K562 (cell line): ENCODE measurements around the gene DUS1L. TPM values are rescaled to one million over a fixed set of nuclear protein-coding genes. Genes with fewer than 3 reads are reported as not detected.

Experiments
- ATAC-seq: fragments of 200-7000 bp; cut with Tn5 transposase; 3 replicates; pipeline ENCODE4 v1.9.1; 2020; ENCODE audit warnings: moderate library complexity
- BruUV-seq: library from RNA; stranded (reverse); fragments of 400-500 nt; replicated peaks from 2 replicates; lab custom pipeline; 2021; lab: Mats Ljungman, UMichigan
- CTCF ChIA-PET: fragments of 300-600 bp; formaldehyde crosslinking; extraction: SDS; loops from one replicate; lab custom pipeline; 2021; ENCODE audit warnings: low intra/inter-chr PET ratio; lab: Yijun Ruan, JAX
- POLR2A ChIA-PET: fragments of 300-600, 350-650 bp; sonication (Branson Sonifier 250); formaldehyde crosslinking; extraction: SDS; loops from one replicate; lab custom pipeline; 2021; ENCODE audit warnings: antibody characterized with exemption, inconsistent platforms; lab: Yijun Ruan, JAX
- DNase-seq, 4 experiments: peaks; one replicate each; pipeline versions ENCODE4 v3.0.0 to v3.0.0-alpha.2; 2011 to 2018; ENCODE audit warnings: low spot score in 3 of 4, mixed read lengths in 3 of 4; ENCODE audit errors: extremely low read depth in 1 of 4
- FAIRE-seq: peaks from 2 replicates; lab custom pipeline; 2011; peaks lifted over from hg19 to GRCh38; lab: Jason Lieb, UNC
- H2AFZ ChIP-seq: 2 replicates; pipeline ENCODE4 v1.6.0; 2011; ENCODE audit warnings: low read depth, low read length, control low read depth, inconsistent platforms
- H3K27ac ChIP-seq: fragments of 200-600 bp; 3 replicates; pipeline ENCODE4 v1.8.0; 2011; ENCODE audit warnings: low read depth, mild to moderate bottlenecking, control low read depth, inconsistent platforms, low read length, moderate library complexity, mixed read lengths; ENCODE audit errors: extremely low read depth
- H3K27me3 ChIP-seq, 2 experiments: fragments of 300-600 bp in 1 of 2; 2 replicates in 1 of 2; 3 replicates in 1 of 2; pipeline versions ENCODE4 v1.6.0 to v1.8.0; 2011; ENCODE audit warnings: inconsistent platforms in 2 of 2, low read length in 2 of 2, mild to moderate bottlenecking in 1 of 2, mixed read lengths in 1 of 2, moderate library complexity in 1 of 2; ENCODE audit not compliant: control insufficient read depth in 2 of 2, insufficient read depth in 2 of 2
- H3K36me3 ChIP-seq: fragments of 300-600 bp; 3 replicates; pipeline ENCODE4 v1.8.0; 2011; ENCODE audit warnings: mild to moderate bottlenecking, low read length, inconsistent platforms; ENCODE audit not compliant: control insufficient read depth, insufficient read depth
- H3K4me1 ChIP-seq, 2 experiments: fragments of 200-600 bp in 1 of 2; replicated peaks in 1 of 2; 2 replicates in 1 of 2; 3 replicates in 1 of 2; pipeline versions ENCODE4 v1.5.1 to v1.8.0; 2011; ENCODE audit warnings: inconsistent platforms in 2 of 2, low read length in 2 of 2, mild to moderate bottlenecking in 1 of 2, mixed read lengths in 1 of 2, moderate library complexity in 1 of 2; ENCODE audit not compliant: control insufficient read depth in 2 of 2, insufficient read depth in 2 of 2
- H3K4me2 ChIP-seq: 2 replicates; pipeline ENCODE4 v1.6.1; 2011; ENCODE audit warnings: low read length, control low read depth, inconsistent platforms, mixed read lengths; ENCODE audit not compliant: insufficient read depth
- H3K4me3 ChIP-seq: fragments of 200-600 bp; sonication (generic), shearing (Covaris generic); 2 replicates; pipeline ENCODE4 v1.5.1; 2016; ENCODE audit warnings: control low read depth, inconsistent platforms
- H3K79me2 ChIP-seq: fragments of 200-600 bp; 3 replicates; pipeline ENCODE4 v1.8.0; 2011; ENCODE audit warnings: low read length, inconsistent platforms; ENCODE audit not compliant: control insufficient read depth, insufficient read depth
- H3K9ac ChIP-seq, 2 experiments: 2 replicates each; pipeline versions ENCODE4 v1.6.0 to v1.6.1; 2011; ENCODE audit warnings: low read depth in 2 of 2, low read length in 2 of 2, control low read depth in 1 of 2, inconsistent platforms in 1 of 2, mild to moderate bottlenecking in 1 of 2, mixed read lengths in 1 of 2; ENCODE audit not compliant: insufficient read depth in 1 of 2
- H3K9me1 ChIP-seq: one replicate; pipeline ENCODE4 v1.6.0; 2011; ENCODE audit warnings: inconsistent platforms, mild to moderate bottlenecking, low read length, moderate library complexity; ENCODE audit not compliant: control insufficient read depth, insufficient read depth
- H3K9me3 ChIP-seq: replicated peaks from 2 replicates; pipeline ENCODE4 v1.5.1; 2011; ENCODE audit warnings: low read depth, low read length, inconsistent platforms; ENCODE audit not compliant: control insufficient read depth, insufficient read depth
- H4K20me1 ChIP-seq: replicated peaks from 2 replicates; pipeline ENCODE4 v1.6.1; 2011; ENCODE audit warnings: low read length, inconsistent platforms, mixed read lengths; ENCODE audit not compliant: control insufficient read depth, insufficient read depth
- HDAC8 ChIP-seq: fragments of 450-650 bp; IDR thresholded peaks from 2 replicates; pipeline ENCODE4 v1.6.1; 2016; ENCODE audit warnings: mild to moderate bottlenecking, missing genetic modification characterization, moderate library complexity, missing compliant biosample characterization
- MEF2A ChIP-seq: IDR thresholded peaks from 2 replicates; pipeline ENCODE4 v1.6.1; 2011; ENCODE audit warnings: low read depth, mild to moderate bottlenecking, low read length, moderate library complexity; ENCODE audit not compliant: control insufficient read depth
- YY1 ChIP-seq, 3 experiments: IDR thresholded peaks; 2 replicates each; pipeline ENCODE4 v1.6.1; 2011; ENCODE audit warnings: low read length in 2 of 3, mild to moderate bottlenecking in 2 of 3, moderate library complexity in 2 of 3, borderline replicate concordance in 1 of 3, control low read depth in 1 of 3, low read depth in 1 of 3; ENCODE audit not compliant: insufficient read depth in 3 of 3, insufficient replicate concordance in 2 of 3, control insufficient read depth in 1 of 3, insufficient read length in 1 of 3; ENCODE audit errors: extremely low read depth in 1 of 3
- ZNF143 ChIP-seq: sonication (generic); formaldehyde crosslinking; IDR thresholded peaks from 2 replicates; pipeline ENCODE4 v1.9.0; 2022; ENCODE audit warnings: mild to moderate bottlenecking, missing genetic modification reagents
- WGBS: fragments of 100-300 bp; shearing (Covaris generic); methylation state at CpG from one replicate; pipeline ENCODE4 v1.1.6; 2016; ENCODE audit warnings: low coverage, mixed read lengths; ENCODE audit not compliant: insufficient coverage; ENCODE audit errors: missing lambda C conversion rate; 5-methylcytosine and 5-hydroxymethylcytosine counted together
- in situ Hi-C: fragments of 300-500 bp; cut with MboI; formaldehyde crosslinking; loops from 4 replicates; pipeline ENCODE4 v1.15.0; 2018; ENCODE audit warnings: inconsistent platforms, mixed read lengths
- intact Hi-C: fragments of 100-400 bp; cut with micrococcal nuclease; formaldehyde crosslinking; loops from 2 replicates; pipeline ENCODE4 v1.14.2; 2022
- polyA plus RNA-seq, 8 experiments: library from polyadenylated mRNA; depleted of rRNA in 4 of 8; stranded (reverse) in 5 of 8; unstranded in 3 of 8; fragments of >200 nt; fragmentation: Nextera tagmentation in 2 of 8; fragmentation: Illumina TruSeq in 1 of 8; extraction: Ambion mirVana in 2 of 8; extraction: Trizol in 1 of 8; gene quantifications; 2 replicates each; pipeline versions ENCODE4 v1.2.1 to v1.2.3, GENCODE V29; 2011 to 2014; ENCODE audit warnings: inconsistent platforms in 1 of 8, missing spikeins in 1 of 8
- total RNA-seq, 7 experiments: library from RNA; depleted of rRNA in 6 of 7; stranded (reverse); fragments of >200 nt in 6 of 7; fragmentation: Illumina TruSeq in 2 of 7; extraction: Trizol in 2 of 7; gene quantifications; 2 replicates each; pipeline versions ENCODE4 v1.2.1 to v1.2.3, GENCODE V29; 2011 to 2021; ENCODE audit warnings: low replicate concordance in 1 of 7

The DUS1L gene
- total and polyA plus RNA-seq, 9 of the 15 experiments (the other 6 are each of a cell fraction or from before 2014, with no cell fraction given), result 7.8 to 210 (median 83.9) TPM

DNA sequence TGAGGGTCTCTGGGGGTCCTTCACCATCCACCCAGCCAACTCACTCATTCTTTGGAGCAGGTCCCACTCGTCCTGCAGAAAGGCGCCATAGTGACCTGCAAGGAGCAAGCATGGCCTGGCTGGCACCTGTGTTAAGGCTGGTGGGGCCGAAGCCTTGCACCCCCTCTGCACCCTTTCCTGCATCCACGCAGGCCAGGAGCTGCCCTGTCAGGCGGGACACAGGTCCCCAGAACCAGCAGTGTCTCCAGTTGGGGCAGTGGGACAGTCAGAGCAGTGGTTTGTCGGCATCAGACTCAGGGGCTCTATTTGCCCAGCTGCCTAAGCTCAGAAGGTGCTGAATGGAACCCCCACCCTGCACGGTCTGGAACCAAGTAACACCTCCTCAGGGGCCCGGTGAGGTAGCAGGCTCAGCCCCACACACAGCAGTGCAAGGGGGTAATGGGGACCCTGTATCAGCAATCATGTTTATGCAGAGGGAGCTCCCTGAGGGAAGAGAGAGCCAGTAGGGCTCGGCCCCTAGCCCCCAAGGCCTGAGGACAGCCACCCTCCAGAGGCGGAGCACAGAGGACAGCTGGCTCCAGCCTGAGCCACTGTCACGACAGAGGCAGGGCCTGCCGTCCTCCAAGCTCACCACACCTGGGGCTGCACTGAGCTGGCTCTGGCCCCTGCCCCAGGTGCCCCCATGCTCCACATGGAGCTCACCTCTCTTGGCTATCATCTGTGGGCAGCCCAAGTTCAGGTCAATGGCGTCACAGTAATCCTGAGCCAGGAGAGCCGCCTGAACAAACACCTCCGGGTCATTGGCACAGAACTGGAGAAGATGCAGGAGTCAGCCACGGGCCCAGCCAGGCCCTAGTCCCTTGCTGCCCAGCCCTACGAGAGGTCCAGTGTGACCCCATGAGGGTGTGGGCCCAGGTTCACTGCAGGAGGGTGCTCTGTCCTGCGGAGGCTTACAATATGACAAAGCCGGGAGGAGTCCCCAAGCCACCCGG is 1.9 kb downstream of the DUS1L start:
- Histone ChIP-seq H3K36me3 (peaks cover 57% of the 10 kb centered on the region; the same call in 2 of the 3 replicates), H3K27me3 (no peaks in the 10 kb centered on the region), H3K27ac (no peak overlapping the region), H2AFZ (no peak overlapping the region), H3K9me3 (no peaks in the 10 kb centered on the region), H3K79me2 (peaks cover 28% of the 10 kb centered on the region), H3K4me1 (peaks cover 3 to 69% of the 10 kb centered on the region in 2 experiments; a peak in 3 of 5 replicates), H4K20me1 (no peaks in the 10 kb centered on the region; the same call in none of the 2 replicates), H3K9me1 (no peaks in the 10 kb centered on the region), H3K9ac (peak overlapping the region in 1 of 2 experiments; percentile 70; a peak in 2 of 4 replicates), H3K4me3 (peak overlapping the region; percentile 99; the same call in 1 of the 2 replicates), H3K4me2 (no peak overlapping the region)
- WGBS, result 85% methylated on average over 17 of the region's 20 CpGs
- POLR2A ChIA-PET, result interaction anchor here (0.5 to 3.9 kb wide), 5 partner anchors 10 to 1010 kb away, joined by 3 to 24 read pairs (median 6); no protein-coding TSS in a partner anchor
- ATAC-seq (no peak), DNase-seq (no peak), FAIRE-seq (no peak)
- in situ Hi-C loops (no loop called here), intact Hi-C loops (no loop called here)
- BruUV-seq, result no TSS peak
- no peak for TF ChIP-seq YY1 (IDR thresholded peaks at IDR 0.05; ENCODE audit: borderline replicate concordance in 1 of 3, control insufficient read depth in 1 of 3, extremely low read depth in 1 of 3, insufficient read depth in 3 of 3, insufficient read length in 1 of 3, insufficient replicate concordance in 2 of 3, low read depth in 1 of 3, low read length in 2 of 3)
- TF ChIP-seq HDAC8 (tag), result no peak
- no peak for TF ChIP-seq MEF2A
- no peak for TF ChIP-seq ZNF143 (CRISPR knock-in tag)
- CTCF ChIA-PET, result no interaction called here
